ENCODE measurements around the gene ASTN2. TPM values are rescaled to one million over a fixed set of nuclear protein-coding genes. Genes with fewer than 3 reads are reported as not detected.

ASTN2 gene
- total and polyA plus RNA-seq, 9 of the 15 experiments (the other 6 are each of a cell fraction or from before 2014, with no cell fraction given), result 0.56 to 3.5 (median 1.9) TPM

- TF ChIP-seq PTBP1 (IDR thresholded peaks at IDR 0.05; ENCODE audit: low read depth, low read length), result peak; percentile 86; the same call in 1 of the 2 replicates
- TF ChIP-seq, protein P1, sequence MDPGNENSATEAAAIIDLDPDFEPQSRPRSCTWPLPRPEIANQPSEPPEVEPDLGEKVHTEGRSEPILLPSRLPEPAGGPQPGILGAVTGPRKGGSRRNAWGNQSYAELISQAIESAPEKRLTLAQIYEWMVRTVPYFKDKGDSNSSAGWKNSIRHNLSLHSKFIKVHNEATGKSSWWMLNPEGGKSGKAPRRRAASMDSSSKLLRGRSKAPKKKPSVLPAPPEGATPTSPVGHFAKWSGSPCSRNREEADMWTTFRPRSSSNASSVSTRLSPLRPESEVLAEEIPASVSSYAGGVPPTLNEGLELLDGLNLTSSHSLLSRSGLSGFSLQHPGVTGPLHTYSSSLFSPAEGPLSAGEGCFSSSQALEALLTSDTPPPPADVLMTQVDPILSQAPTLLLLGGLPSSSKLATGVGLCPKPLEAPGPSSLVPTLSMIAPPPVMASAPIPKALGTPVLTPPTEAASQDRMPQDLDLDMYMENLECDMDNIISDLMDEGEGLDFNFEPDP (CRISPR knock-in tag; IDR thresholded peaks at IDR 0.05), result no peak
- peak; percentile 87 for TF ChIP-seq ZNF311 (CRISPR knock-in tag; IDR thresholded peaks at IDR 0.05)
- TF ChIP-seq, protein P2, sequence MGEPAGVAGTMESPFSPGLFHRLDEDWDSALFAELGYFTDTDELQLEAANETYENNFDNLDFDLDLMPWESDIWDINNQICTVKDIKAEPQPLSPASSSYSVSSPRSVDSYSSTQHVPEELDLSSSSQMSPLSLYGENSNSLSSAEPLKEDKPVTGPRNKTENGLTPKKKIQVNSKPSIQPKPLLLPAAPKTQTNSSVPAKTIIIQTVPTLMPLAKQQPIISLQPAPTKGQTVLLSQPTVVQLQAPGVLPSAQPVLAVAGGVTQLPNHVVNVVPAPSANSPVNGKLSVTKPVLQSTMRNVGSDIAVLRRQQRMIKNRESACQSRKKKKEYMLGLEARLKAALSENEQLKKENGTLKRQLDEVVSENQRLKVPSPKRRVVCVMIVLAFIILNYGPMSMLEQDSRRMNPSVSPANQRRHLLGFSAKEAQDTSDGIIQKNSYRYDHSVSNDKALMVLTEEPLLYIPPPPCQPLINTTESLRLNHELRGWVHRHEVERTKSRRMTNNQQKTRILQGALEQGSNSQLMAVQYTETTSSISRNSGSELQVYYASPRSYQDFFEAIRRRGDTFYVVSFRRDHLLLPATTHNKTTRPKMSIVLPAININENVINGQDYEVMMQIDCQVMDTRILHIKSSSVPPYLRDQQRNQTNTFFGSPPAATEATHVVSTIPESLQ (CRISPR knock-in tag; IDR thresholded peaks at IDR 0.05), result no peak
- TF ChIP-seq, protein P3, sequence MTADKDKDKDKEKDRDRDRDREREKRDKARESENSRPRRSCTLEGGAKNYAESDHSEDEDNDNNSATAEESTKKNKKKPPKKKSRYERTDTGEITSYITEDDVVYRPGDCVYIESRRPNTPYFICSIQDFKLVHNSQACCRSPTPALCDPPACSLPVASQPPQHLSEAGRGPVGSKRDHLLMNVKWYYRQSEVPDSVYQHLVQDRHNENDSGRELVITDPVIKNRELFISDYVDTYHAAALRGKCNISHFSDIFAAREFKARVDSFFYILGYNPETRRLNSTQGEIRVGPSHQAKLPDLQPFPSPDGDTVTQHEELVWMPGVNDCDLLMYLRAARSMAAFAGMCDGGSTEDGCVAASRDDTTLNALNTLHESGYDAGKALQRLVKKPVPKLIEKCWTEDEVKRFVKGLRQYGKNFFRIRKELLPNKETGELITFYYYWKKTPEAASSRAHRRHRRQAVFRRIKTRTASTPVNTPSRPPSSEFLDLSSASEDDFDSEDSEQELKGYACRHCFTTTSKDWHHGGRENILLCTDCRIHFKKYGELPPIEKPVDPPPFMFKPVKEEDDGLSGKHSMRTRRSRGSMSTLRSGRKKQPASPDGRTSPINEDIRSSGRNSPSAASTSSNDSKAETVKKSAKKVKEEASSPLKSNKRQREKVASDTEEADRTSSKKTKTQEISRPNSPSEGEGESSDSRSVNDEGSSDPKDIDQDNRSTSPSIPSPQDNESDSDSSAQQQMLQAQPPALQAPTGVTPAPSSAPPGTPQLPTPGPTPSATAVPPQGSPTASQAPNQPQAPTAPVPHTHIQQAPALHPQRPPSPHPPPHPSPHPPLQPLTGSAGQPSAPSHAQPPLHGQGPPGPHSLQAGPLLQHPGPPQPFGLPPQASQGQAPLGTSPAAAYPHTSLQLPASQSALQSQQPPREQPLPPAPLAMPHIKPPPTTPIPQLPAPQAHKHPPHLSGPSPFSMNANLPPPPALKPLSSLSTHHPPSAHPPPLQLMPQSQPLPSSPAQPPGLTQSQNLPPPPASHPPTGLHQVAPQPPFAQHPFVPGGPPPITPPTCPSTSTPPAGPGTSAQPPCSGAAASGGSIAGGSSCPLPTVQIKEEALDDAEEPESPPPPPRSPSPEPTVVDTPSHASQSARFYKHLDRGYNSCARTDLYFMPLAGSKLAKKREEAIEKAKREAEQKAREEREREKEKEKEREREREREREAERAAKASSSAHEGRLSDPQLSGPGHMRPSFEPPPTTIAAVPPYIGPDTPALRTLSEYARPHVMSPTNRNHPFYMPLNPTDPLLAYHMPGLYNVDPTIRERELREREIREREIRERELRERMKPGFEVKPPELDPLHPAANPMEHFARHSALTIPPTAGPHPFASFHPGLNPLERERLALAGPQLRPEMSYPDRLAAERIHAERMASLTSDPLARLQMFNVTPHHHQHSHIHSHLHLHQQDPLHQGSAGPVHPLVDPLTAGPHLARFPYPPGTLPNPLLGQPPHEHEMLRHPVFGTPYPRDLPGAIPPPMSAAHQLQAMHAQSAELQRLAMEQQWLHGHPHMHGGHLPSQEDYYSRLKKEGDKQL (CRISPR knock-in tag; IDR thresholded peaks at IDR 0.05; ENCODE audit: borderline replicate concordance), result no peak
- peak; percentile 92 to 95 for TF ChIP-seq NCOA2 (IDR thresholded peaks at IDR 0.05; ENCODE audit: partially characterized antibody in 2 of 2)
- peak; percentile 96 for TF ChIP-seq CXXC5 (CRISPR knock-in tag; IDR thresholded peaks at IDR 0.05)
- TF ChIP-seq L3MBTL2 (IDR thresholded peaks at IDR 0.05), result peak; percentile 79
- TF ChIP-seq STAT5A (IDR thresholded peaks at IDR 0.05; ENCODE audit: borderline replicate concordance, low read length), result peak; percentile 98
- peak; percentile 49; the same call in 1 of the 2 replicates for TF ChIP-seq KLF6 (CRISPR knock-in tag; IDR thresholded peaks at IDR 0.05; ENCODE audit: borderline replicate concordance)
- 0 out of 2 replicates have a peak, but pooled peaks have one; percentile 8 for TF ChIP-seq ZNF696 (CRISPR knock-in tag; conservative IDR thresholded peaks at IDR 0.05)
- peak; percentile 32; the same call in 1 of the 2 replicates for TF ChIP-seq ZNF707 (CRISPR knock-in tag; conservative IDR thresholded peaks at IDR 0.05)
- TF ChIP-seq ZC3H4 (CRISPR knock-in tag; IDR thresholded peaks at IDR 0.05; ENCODE audit: borderline replicate concordance), result no peak
These were observed 949.8 kb downstream of the ASTN2 start (continued) for GRCh38 chr9:116464987-116465571.

Measured in K562 (cell line).